Measurements from ENCODE around the gene ADAMTS4. TPM values are rescaled to one million over a fixed set of nuclear protein-coding genes. Genes with fewer than 3 reads are reported as not detected.

Gene ADAMTS4
- total RNA-seq, 1 experiment from 2014 or later = 7.0 TPM

GRCh38 chr1:161161652-161162051 lies 37.2 kb downstream of the ADAMTS4 start:
- Histone ChIP-seq H2AFZ (ENCODE audit: low read length) (no peak overlapping the region), H4K5ac (ENCODE audit: insufficient read length, low read depth, low read length) (no peak overlapping the region), H4K8ac (replicated peaks; ENCODE audit: insufficient read length, low read depth, low read length) (no peak overlapping the region), H3K4me1 (ENCODE audit: insufficient read depth, low read length) (no peaks in the 10 kb centered on the region), H2BK15ac (ENCODE audit: low read depth, low read length) (no peak overlapping the region), H2BK20ac (ENCODE audit: low read depth, low read length, poor library complexity, severe bottlenecking) (no peak overlapping the region), H3K18ac (ENCODE audit: insufficient read length, low read depth, low read length) (no peak overlapping the region), H3K79me1 (ENCODE audit: insufficient read depth, low read depth, low read length, poor library complexity, severe bottlenecking) (no peaks in the 10 kb centered on the region), H3T11ph (ENCODE audit: low read length) (no peak overlapping the region), H3K4me2 (ENCODE audit: insufficient read depth, insufficient read length, low read length) (no peak overlapping the region), H3K27me3 (ENCODE audit: insufficient read depth, low read length) (no peaks in the 10 kb centered on the region), H3K23ac (ENCODE audit: insufficient read length, low read depth, low read length) (no peak overlapping the region), H2AK5ac (ENCODE audit: insufficient read length, low read length) (no peak overlapping the region), H2BK5ac (ENCODE audit: insufficient read length, low read length) (no peak overlapping the region), H2BK12ac (ENCODE audit: insufficient read length, low read depth, low read length) (no peak overlapping the region), H2BK120ac (ENCODE audit: low read depth, low read length, poor library complexity, severe bottlenecking) (no peak overlapping the region), H4K91ac (ENCODE audit: insufficient read length, low read depth, low read length) (no peak overlapping the region), H3K9ac (ENCODE audit: extremely low read depth, insufficient read length, low read length) (no peak overlapping the region), H3K9me3 (ENCODE audit: control insufficient read depth, low read depth, low read length) (no peaks in the 10 kb centered on the region), H4K20me1 (ENCODE audit: control insufficient read depth, insufficient read depth, insufficient read length) (no peaks in the 10 kb centered on the region), H3K4ac (ENCODE audit: low read depth, low read length) (no peak overlapping the region), H3K23me2 (ENCODE audit: insufficient read length, low read depth, low read length, poor library complexity, severe bottlenecking) (peaks cover 11% of the 10 kb centered on the region), H3K79me2 (ENCODE audit: insufficient read depth, low read length) (no peaks in the 10 kb centered on the region), H3K27ac (ENCODE audit: insufficient read length, low read depth, low read length) (no peak overlapping the region), H3K14ac (ENCODE audit: insufficient read depth, low read length) (no peak overlapping the region), H3K56ac (ENCODE audit: insufficient read length, low read depth, low read length) (no peak overlapping the region)
- DNase-seq = no peak
- Mint-ChIP-seq H3K27me3 (ENCODE audit: low read depth) (no peaks in the 10 kb centered on the region; the same call in 1 of the 2 replicates), H3K4me1 (peaks cover 26 to 29% of the 10 kb centered on the region in 2 experiments), H3K4me3 (no peak overlapping the region), H3K27ac (no peak overlapping the region), H3K9me3 (no peaks in the 10 kb centered on the region), H3K36me3 (ENCODE audit: insufficient read depth in 1 of 3, low read depth in 3 of 3) (peaks cover 29 to 67% (median 56%) of the 10 kb centered on the region in 3 experiments)
- WGBS (ENCODE audit: extremely low coverage, insufficient read length, low lambda C conversion rate) = no CpG with 5 or more reads among the region's 5 CpGs
- TF ChIP-seq, protein P1, sequence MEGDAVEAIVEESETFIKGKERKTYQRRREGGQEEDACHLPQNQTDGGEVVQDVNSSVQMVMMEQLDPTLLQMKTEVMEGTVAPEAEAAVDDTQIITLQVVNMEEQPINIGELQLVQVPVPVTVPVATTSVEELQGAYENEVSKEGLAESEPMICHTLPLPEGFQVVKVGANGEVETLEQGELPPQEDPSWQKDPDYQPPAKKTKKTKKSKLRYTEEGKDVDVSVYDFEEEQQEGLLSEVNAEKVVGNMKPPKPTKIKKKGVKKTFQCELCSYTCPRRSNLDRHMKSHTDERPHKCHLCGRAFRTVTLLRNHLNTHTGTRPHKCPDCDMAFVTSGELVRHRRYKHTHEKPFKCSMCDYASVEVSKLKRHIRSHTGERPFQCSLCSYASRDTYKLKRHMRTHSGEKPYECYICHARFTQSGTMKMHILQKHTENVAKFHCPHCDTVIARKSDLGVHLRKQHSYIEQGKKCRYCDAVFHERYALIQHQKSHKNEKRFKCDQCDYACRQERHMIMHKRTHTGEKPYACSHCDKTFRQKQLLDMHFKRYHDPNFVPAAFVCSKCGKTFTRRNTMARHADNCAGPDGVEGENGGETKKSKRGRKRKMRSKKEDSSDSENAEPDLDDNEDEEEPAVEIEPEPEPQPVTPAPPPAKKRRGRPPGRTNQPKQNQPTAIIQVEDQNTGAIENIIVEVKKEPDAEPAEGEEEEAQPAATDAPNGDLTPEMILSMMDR (conservative IDR thresholded peaks at IDR 0.05) = no peak
